ENCODE results near the gene HDC. TPM values are rescaled to one million over a fixed set of nuclear protein-coding genes. Genes with fewer than 3 reads are reported as not detected.

Gene HDC
- polyA plus RNA-seq, 1 of the 3 experiments (the other 2 are of a cell fraction), result not detected

DNA sequence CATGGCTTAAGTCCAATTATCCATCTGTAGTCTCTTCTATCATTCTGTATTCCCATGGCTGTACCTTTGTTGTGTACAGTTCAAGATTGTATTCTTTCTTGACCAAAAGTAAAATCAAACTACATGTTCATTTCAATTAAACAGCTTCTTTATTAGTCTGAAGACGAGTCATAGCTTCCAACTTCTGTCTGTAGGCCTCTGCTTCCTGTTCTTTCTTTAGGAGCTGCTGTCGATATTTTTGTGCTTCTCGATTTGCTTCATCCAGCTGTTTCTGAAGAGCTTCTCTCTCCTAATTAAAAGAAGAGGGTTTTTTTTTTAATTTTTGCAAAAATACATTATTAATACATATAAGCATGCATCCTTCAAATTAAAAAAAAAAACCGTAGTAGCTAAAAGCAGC lies 13.0 kb upstream of the HDC start:
- peaks cover 12% of the 10 kb centered on the region for H3F3A ChIP-seq (replicated peaks; ENCODE audit: insufficient read depth)
- no peak for DNase-seq

DNA sequence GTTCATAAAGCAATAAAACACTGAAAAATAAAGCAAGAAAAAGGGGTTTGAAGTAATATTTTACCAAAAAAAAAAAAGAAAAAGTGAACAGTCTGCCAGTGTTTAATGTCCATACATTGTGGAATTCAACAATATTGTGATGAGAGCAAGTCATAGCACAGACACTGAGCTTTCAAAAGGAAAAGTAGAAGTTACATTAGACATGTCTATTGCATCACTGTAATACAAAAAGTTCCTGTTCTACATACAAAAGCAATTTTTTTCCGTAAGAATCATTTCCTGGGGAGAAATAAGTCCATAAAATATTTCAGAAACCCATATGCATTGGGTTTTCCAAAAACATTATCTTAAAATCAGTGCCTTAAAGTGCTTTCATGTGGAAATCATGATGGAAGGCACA lies 11.8 kb upstream of the HDC start:
- H3K9ac ChIP-seq, result no peak overlapping the region
- H2AFZ ChIP-seq (ENCODE audit: low read depth), result no peak overlapping the region
- WGBS (ENCODE audit: low lambda C conversion rate), result 100% methylated on average over 1 of the region's 1 CpG
- H3K4me3 ChIP-seq (ENCODE audit: low read depth in 2 of 2, low read length in 1 of 2), result no peak overlapping the region
- TF ChIP-seq RCOR1 (IDR thresholded peaks at IDR 0.05; ENCODE audit: low read length) (no peak), RFX5 (IDR thresholded peaks at IDR 0.05; ENCODE audit: low read length) (no peak), MXI1 (IDR thresholded peaks at IDR 0.05; ENCODE audit: low read depth, low read length) (no peak), JUND (IDR thresholded peaks at IDR 0.05) (no peak), FOXM1 (IDR thresholded peaks at IDR 0.05; ENCODE audit: low read depth) (no peak), EP300 (IDR thresholded peaks at IDR 0.05; ENCODE audit: borderline replicate concordance in 1 of 2, low read depth in 1 of 2, low read length in 1 of 2) (no peak), FOSL2 (IDR thresholded peaks at IDR 0.05; ENCODE audit: borderline replicate concordance, low read depth) (no peak), NFIC (IDR thresholded peaks at IDR 0.05; ENCODE audit: borderline replicate concordance) (no peak), GABPA (IDR thresholded peaks at IDR 0.05; ENCODE audit: low read depth) (no peak), NRF1 (IDR thresholded peaks at IDR 0.05; ENCODE audit: low read depth, low read length) (no peak)
- TF ChIP-seq, protein P1, sequence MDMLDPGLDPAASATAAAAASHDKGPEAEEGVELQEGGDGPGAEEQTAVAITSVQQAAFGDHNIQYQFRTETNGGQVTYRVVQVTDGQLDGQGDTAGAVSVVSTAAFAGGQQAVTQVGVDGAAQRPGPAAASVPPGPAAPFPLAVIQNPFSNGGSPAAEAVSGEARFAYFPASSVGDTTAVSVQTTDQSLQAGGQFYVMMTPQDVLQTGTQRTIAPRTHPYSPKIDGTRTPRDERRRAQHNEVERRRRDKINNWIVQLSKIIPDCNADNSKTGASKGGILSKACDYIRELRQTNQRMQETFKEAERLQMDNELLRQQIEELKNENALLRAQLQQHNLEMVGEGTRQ (IDR thresholded peaks at IDR 0.05; ENCODE audit: borderline replicate concordance, low read depth, low read length), result no peak
- TF ChIP-seq, protein P2, sequence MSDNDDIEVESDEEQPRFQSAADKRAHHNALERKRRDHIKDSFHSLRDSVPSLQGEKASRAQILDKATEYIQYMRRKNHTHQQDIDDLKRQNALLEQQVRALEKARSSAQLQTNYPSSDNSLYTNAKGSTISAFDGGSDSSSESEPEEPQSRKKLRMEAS (IDR thresholded peaks at IDR 0.05; ENCODE audit: low read depth), result no peak
- TF ChIP-seq, protein P3, sequence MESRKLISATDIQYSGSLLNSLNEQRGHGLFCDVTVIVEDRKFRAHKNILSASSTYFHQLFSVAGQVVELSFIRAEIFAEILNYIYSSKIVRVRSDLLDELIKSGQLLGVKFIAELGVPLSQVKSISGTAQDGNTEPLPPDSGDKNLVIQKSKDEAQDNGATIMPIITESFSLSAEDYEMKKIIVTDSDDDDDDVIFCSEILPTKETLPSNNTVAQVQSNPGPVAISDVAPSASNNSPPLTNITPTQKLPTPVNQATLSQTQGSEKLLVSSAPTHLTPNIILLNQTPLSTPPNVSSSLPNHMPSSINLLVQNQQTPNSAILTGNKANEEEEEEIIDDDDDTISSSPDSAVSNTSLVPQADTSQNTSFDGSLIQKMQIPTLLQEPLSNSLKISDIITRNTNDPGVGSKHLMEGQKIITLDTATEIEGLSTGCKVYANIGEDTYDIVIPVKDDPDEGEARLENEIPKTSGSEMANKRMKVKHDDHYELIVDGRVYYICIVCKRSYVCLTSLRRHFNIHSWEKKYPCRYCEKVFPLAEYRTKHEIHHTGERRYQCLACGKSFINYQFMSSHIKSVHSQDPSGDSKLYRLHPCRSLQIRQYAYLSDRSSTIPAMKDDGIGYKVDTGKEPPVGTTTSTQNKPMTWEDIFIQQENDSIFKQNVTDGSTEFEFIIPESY (IDR thresholded peaks at IDR 0.05; ENCODE audit: borderline replicate concordance, low read depth), result no peak
- H3K27me3 ChIP-seq (ENCODE audit: insufficient read depth), result no peaks in the 10 kb centered on the region
- H3K79me2 ChIP-seq (ENCODE audit: insufficient read depth), result no peaks in the 10 kb centered on the region
- H3K36me3 ChIP-seq (replicated peaks in 1 of 2; ENCODE audit: control insufficient read depth in 1 of 2, insufficient read depth in 2 of 2, low read length in 1 of 2), result peaks cover 3 to 4% of the 10 kb centered on the region in 2 experiments
- CTCF ChIA-PET, result interaction anchor here (1.1 to 1.6 kb wide), 2 partner anchors 11 to 18 kb away, joined by 3 to 4 read pairs; no protein-coding TSS in a partner anchor
- no peaks in the 10 kb centered on the region for H3K9me3 ChIP-seq
- no peaks in the 10 kb centered on the region for H4K20me1 ChIP-seq (ENCODE audit: insufficient read depth)
- POLR2A ChIA-PET, result no interaction called here
- no peaks in the 10 kb centered on the region for H3K4me1 ChIP-seq (ENCODE audit: control insufficient read depth in 1 of 2, insufficient read depth in 2 of 2, low read depth in 1 of 2, low read length in 1 of 2)
- no peak overlapping the region for H3K4me2 ChIP-seq
- no peaks in the 10 kb centered on the region for H3K9me2 ChIP-seq
- no peak overlapping the region for H3K27ac ChIP-seq (ENCODE audit: low read depth in 2 of 2, low read length in 1 of 2)
- H3F3A ChIP-seq (replicated peaks; ENCODE audit: insufficient read depth), result peaks cover 12% of the 10 kb centered on the region
- no peak for DNase-seq

More for the DNA sequence above, 13.0 kb upstream of the HDC start:
- CTCF ChIA-PET, result interaction anchor here (1.1 to 1.6 kb wide), 3 partner anchors 9 to 17 kb away, joined by 3 to 4 read pairs (median 3); no protein-coding TSS in a partner anchor
- no peaks in the 10 kb centered on the region for H3K9me3 ChIP-seq
- no peaks in the 10 kb centered on the region for H3K27me3 ChIP-seq (ENCODE audit: insufficient read depth)
- WGBS (ENCODE audit: low lambda C conversion rate), result 91% methylated on average over 4 of the region's 4 CpGs
- H3K4me1 ChIP-seq (ENCODE audit: control insufficient read depth in 1 of 2, insufficient read depth in 2 of 2, low read depth in 1 of 2, low read length in 1 of 2), result no peaks in the 10 kb centered on the region
- peaks cover 3 to 4% of the 10 kb centered on the region in 2 experiments for H3K36me3 ChIP-seq (replicated peaks in 1 of 2; ENCODE audit: control insufficient read depth in 1 of 2, insufficient read depth in 2 of 2, low read length in 1 of 2)
- H4K20me1 ChIP-seq (ENCODE audit: insufficient read depth), result no peaks in the 10 kb centered on the region
- no peaks in the 10 kb centered on the region for H3K9me2 ChIP-seq
- TF ChIP-seq SMC3 (IDR thresholded peaks at IDR 0.05; ENCODE audit: low read depth, low read length) (no peak), GABPA (IDR thresholded peaks at IDR 0.05; ENCODE audit: low read depth) (no peak), RAD21 (IDR thresholded peaks at IDR 0.05; ENCODE audit: low read length) (no peak), NRF1 (IDR thresholded peaks at IDR 0.05; ENCODE audit: low read depth, low read length) (no peak), RFX5 (IDR thresholded peaks at IDR 0.05; ENCODE audit: low read length) (no peak), CHD2 (IDR thresholded peaks at IDR 0.05; ENCODE audit: low read length, partially characterized antibody) (no peak), RCOR1 (IDR thresholded peaks at IDR 0.05; ENCODE audit: low read length) (no peak), MEF2A (IDR thresholded peaks at IDR 0.05; ENCODE audit: borderline replicate concordance, low read depth) (no peak), FOSL2 (IDR thresholded peaks at IDR 0.05; ENCODE audit: borderline replicate concordance, low read depth) (no peak), MXI1 (IDR thresholded peaks at IDR 0.05; ENCODE audit: low read depth, low read length) (no peak), SIN3A (IDR thresholded peaks at IDR 0.05; ENCODE audit: borderline replicate concordance, low read depth, low read length) (no peak), GATA2 (CRISPR knock-in tag; IDR thresholded peaks at IDR 0.05) (no peak), ELF1 (IDR thresholded peaks at IDR 0.05) (no peak)
- TF ChIP-seq, protein P4, sequence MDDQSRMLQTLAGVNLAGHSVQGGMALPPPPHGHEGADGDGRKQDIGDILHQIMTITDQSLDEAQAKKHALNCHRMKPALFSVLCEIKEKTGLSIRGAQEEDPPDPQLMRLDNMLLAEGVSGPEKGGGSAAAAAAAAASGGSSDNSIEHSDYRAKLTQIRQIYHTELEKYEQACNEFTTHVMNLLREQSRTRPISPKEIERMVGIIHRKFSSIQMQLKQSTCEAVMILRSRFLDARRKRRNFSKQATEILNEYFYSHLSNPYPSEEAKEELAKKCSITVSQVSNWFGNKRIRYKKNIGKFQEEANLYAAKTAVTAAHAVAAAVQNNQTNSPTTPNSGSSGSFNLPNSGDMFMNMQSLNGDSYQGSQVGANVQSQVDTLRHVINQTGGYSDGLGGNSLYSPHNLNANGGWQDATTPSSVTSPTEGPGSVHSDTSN (IDR thresholded peaks at IDR 0.05), result no peak
- TF ChIP-seq, protein P1 (IDR thresholded peaks at IDR 0.05; ENCODE audit: borderline replicate concordance, low read depth, low read length), result no peak
- no peak overlapping the region for H3K27ac ChIP-seq (ENCODE audit: low read depth in 2 of 2, low read length in 1 of 2)
- no peak overlapping the region for H3K4me2 ChIP-seq
- no peak overlapping the region for H3K9ac ChIP-seq
- H3K79me2 ChIP-seq (ENCODE audit: insufficient read depth), result no peaks in the 10 kb centered on the region
- no peak overlapping the region for H2AFZ ChIP-seq (ENCODE audit: low read depth)
- H3K4me3 ChIP-seq (ENCODE audit: low read depth in 2 of 2, low read length in 1 of 2), result no peak overlapping the region
- POLR2A ChIA-PET, result no interaction called here

All from SK-N-SH (cell line).